GM19328 (cell line): ENCODE measurements around the gene DPEP3.
A peak's percentile ranks its signal among the peaks of the same experiment; 100 is the strongest.
"Not testable (repeated sequence)": the region's sequence is repeated elsewhere in the genome, so short reads cannot be mapped to it uniquely, and the experiment has no call there.

Source experiments
- ATAC-seq: cut with Tn5 transposase; IDR thresholded peaks from one replicate; pipeline ENCODE4 v1.9.1; 2021; ENCODE audit warnings: mild to moderate bottlenecking, moderate library complexity; ENCODE audit not compliant: unreplicated experiment

The DPEP3 gene, protein sequence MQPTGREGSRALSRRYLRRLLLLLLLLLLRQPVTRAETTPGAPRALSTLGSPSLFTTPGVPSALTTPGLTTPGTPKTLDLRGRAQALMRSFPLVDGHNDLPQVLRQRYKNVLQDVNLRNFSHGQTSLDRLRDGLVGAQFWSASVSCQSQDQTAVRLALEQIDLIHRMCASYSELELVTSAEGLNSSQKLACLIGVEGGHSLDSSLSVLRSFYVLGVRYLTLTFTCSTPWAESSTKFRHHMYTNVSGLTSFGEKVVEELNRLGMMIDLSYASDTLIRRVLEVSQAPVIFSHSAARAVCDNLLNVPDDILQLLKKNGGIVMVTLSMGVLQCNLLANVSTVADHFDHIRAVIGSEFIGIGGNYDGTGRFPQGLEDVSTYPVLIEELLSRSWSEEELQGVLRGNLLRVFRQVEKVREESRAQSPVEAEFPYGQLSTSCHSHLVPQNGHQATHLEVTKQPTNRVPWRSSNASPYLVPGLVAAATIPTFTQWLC

DNA sequence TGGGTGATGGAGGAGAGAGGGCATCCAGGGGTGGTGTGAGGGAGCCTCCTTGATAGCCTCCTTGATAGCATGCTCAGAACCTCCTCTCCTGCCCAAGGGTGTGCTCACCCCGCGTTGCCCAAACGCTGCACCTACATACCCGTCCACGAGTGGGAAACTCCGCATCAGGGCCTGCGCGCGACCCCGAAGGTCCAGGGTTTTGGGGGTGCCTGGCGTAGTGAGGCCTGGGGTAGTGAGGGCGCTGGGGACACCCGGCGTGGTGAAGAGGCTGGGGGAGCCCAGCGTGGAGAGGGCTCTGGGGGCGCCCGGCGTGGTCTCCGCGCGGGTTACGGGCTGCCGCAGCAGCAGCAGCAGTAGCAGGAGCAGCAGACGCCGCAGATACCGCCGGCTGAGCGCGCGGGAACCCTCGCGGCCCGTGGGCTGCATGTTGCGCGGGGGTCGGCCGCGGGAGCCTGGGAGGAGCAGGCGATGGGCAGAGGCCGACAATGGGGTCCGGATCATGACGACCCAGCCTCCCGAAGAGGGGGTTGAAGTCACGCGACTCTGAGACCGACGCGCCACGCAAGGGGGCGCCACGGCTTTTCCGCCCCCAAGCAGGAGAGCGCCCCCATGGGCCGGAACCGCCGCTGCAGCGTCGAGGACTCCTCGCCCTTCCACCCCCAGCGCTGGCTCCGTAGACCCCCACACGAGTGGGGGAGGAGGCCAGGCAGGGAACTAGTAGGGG lies at the start of gene DPEP3:
Gene DPEP3, minus strand, starts transcription at position 545 of the 724 bp plus-strand sequence. Its CDS starts 119 bp downstream, at position 426.
- no peak for ATAC-seq

DNA sequence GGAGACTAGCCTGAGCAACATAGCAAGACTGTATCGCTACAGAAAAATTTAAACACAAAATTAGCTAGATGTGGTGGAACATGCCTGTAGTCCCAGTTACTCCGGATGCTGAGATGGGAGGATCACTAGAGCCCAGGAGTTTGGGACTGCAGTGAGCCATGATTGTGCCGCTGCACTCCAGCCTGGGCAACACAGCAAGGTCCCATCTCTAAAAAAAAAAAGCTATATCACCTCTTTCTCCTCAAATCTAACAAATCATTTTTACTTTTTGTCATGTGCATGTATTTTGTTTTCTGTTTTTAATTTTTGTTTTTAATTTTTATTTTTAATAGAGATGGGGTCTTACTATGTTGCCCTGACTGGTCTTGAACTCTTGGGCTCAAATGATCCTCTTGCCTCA lies 48.7 kb upstream of the DPEP3 start:
- ATAC-seq, result no peak

DNA sequence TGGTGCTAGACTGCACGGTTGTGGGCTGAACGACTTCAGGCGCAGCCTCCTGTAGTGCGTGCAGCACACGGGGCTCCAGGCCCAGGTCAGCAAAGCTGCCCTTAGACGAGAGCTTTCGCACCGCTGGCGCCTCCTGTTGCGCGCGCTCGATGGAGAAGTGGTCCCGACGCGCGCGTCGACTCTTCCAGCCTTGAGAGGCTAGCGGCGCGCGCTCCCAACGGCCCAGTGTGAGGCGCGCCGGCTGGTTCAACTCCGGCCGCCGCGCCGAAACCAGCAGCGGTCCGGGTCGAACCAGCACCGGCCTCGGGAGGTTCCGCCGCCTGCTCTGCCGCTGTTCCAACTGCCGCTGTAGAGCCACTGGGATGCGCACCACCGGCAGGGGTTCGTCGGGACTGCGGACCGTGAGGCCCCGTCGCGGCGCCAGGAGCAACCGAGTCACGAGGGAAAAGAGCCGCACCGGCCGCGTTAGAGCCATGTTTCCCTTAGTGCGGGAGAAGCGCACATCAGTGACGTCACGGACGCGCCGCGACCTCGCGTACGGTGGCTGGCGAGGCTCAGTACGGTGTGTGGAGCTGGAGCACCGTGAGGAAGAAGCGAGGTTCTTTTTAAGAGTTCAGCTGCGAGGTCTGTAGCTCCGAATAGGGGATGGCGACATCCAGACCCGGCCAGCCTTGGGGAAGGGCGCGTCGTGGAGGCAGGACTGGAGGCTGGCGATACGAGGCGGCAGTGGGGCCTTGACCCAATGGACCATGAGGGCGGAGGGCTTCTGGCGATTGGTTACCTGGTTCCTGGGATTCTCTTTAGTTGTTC lies 42.6 kb upstream of the DPEP3 start, which contains the start of the genes DDX28 and DUS2:
Gene DDX28, minus strand, starts transcription at position 505 of the 810 bp plus-strand sequence. Its CDS starts 30 bp downstream, at position 475.
Gene DUS2, plus strand, starts transcription at position 557 of the 810 bp plus-strand sequence. CDS start 14,740 bp downstream, outside the sequence.
- peak; percentile 65 for ATAC-seq

- ATAC-seq, result peak; percentile 13
Measured at GRCh38 chr16:68022278-68022727, 42.0 kb upstream of the DPEP3 start.

- no peak for ATAC-seq
Measured at GRCh38 chr16:68021490-68021889, 41.2 kb upstream of the DPEP3 start.

- ATAC-seq, result no peak
Measured at GRCh38 chr16:68019167-68019680, 38.9 kb upstream of the DPEP3 start.

- ATAC-seq, result no peak
Measured at GRCh38 chr16:68015681-68016080, 35.4 kb upstream of the DPEP3 start, which contains the start of gene DPEP2NB. TSS of gene DPEP2NB (minus strand) at chr16:68015911. CDS start at chr16:68015770, 141 bp downstream.

- ATAC-seq, result no peak
Measured at GRCh38 chr16:68013440-68013839, 33.1 kb upstream of the DPEP3 start.

DNA sequence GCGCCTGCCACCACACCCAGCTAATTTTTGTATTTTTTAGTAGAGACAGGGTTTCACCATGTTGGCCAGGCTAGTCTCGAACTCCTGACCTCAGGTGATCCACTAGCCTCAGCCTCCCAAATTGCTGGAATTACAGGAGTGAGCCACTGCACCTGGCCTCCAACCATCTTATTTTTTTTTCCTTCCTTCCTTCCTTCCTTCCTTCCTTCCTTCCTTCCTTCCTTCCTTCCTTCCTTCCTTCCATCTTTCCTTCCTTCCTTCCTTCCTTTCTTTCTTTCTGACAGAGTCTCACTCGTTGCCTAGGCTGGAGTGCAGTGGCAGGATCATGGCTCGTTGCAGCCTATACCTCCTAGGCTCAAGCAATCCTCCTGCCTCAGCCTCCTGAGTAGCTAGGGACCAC lies 29.6 kb upstream of the DPEP3 start:
- not testable (repeated sequence) for ATAC-seq

DNA sequence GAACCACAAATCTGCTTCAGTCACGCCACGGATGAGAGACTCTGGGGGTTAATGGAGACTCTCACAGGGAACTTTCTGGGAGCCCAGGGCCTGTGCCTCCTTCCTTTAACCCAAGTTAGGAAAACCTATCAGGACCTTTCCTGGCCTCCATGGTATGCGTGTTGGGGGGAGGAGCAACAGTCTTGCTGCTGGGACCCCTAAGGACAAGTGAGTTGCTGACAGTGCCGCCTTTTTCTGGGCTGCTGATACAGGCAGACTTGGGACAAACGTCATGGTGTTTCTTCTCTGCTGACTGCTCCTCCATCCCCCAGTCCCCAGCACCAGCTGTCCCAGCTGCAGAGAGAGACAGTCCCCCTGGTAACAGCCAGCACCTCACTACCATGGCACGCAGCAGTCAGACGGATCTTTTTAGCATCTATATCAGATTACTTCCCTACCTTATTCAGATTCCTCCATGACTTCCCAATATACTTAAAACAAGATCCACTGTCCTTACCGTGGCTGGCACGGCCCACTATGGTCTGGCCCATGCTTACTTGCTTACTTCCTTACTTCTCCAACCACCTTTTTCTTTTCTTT lies 28.9 kb upstream of the DPEP3 start:
- no peak for ATAC-seq

DNA sequence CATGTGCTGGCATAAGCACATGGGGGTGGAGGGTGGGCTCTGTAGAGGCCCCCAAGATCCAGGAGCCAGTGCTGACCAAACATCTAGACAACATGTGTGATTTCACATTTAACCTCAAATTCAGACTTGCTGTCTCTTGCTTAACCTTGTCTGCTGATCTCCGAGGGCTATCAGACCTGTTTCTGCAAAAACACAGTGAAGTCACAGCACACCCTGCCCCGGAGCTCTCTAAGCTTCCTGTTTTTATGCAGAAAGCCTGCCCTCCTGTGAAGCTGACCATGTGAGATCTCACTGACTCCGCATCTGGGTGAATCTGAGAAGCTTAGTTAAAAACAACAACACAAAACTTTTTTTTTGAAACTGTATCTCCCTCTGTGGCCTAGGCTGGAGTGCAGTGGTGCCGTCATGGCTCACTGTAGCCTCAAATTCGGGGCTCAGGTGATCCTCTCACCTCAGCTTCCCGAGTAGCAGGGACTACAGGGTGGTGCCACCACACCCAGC lies 25.5 kb upstream of the DPEP3 start:
- no peak for ATAC-seq

GRCh38 chr16:68005211-68005610 lies 24.9 kb upstream of the DPEP3 start:
- ATAC-seq, result no peak

- no peak for ATAC-seq
Measured at GRCh38 chr16:68003031-68003430, 22.7 kb upstream of the DPEP3 start.

DNA sequence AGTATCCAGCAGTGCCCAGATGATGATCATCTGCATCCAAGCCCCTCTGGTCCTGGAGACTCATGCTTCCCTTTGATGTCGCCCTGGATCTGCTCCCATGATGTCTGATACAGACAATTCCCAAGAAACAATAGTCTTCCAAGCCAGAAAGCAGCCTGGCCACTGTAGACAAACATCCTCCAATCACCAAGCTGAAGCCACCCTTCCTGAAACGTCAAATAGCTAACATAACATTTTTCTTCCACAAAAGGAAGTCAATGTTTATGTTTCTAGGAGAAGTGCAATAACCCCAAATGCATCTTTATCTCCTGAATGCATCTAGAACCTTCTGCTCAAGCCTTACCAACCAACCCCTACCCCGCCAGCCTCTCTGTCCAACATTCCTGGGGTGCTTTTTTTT lies 20.2 kb upstream of the DPEP3 start:
- no peak for ATAC-seq

DNA sequence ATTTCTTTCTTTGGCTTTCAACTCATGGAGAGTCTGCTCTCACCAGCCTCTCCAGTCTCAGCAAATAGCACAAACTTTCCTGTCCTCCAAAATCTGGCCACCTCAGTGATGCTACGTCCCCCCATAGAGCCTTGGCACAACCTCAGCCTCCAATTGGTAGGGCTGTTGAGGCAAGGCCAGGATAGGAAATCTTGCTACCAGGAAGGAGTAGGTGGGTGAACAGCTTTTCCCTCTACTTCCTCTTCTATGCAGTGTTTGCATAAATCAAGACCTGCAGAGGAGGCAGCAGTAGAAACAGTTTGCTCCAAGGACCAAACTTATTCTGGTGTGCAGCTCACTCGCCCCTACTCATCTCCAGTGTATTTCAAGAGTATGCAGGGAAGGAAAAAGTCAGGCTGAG lies 19.7 kb upstream of the DPEP3 start:
- ATAC-seq, result no peak

DNA sequence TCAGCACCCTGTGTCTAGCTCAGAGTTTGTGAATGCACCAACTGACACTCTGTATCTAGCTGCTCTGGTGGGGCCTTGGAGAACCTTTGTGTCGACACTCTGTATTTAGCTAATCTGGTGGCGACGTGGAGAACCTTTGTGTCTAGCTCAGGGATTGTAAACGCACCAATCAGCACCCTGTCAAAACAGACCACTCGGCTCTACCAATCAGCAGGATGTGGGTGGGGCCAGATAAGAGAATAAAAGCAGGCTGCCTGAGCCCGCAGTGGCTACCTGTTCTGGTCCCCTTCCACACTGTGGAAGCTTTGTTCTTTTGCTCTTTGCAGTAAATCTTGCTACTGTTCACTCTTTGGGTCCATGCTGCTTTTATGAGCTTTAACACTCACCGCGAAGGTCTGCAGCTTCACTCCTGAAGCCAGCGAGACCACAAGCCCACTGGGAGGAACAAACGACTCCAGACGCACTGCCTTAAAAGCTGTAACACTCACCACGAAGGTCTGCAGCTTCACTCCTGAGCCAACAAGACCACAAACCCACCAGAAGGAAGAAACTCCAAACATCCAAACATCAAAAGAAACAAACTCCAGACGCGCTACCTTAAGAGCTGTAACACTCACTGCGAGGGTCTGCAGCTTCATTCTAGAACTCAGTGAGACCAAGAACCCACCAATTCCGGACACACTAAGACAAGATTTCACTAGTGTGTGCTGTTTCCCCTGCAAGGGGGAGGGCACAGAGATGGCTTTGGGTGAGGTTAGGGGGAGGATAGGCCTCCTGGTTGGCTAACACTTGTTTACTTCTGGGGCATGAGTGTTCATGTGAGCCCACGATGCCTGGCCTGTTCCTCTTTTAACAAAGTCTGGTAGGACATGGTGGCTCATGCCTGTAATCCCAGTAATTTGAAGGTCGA lies 18.7 kb upstream of the DPEP3 start, which contains the start of gene DPEP2:
Gene DPEP2, minus strand, starts transcription at position 706 of the 910 bp plus-strand sequence. CDS start 6,272 bp downstream, outside the sequence.
- not testable (repeated sequence) for ATAC-seq

GRCh38 chr16:67998231-67998778 lies 18.0 kb upstream of the DPEP3 start:
- ATAC-seq, result not testable (repeated sequence)

GRCh38 chr16:67996666-67997065 lies 16.4 kb upstream of the DPEP3 start:
- no peak for ATAC-seq
